HG03045 (cell line): Measurements from ENCODE around the gene MARCHF5.
"Not testable (repeated sequence)": the region's sequence is repeated elsewhere in the genome, so short reads cannot be mapped to it uniquely, and the experiment has no call there.

Experiments
- ATAC-seq: cut with Tn5 transposase; IDR thresholded peaks from one replicate; pipeline ENCODE4 v1.9.1; 2021; ENCODE audit warnings: mild to moderate bottlenecking, moderate library complexity; ENCODE audit not compliant: unreplicated experiment

MARCHF5 gene

DNA sequence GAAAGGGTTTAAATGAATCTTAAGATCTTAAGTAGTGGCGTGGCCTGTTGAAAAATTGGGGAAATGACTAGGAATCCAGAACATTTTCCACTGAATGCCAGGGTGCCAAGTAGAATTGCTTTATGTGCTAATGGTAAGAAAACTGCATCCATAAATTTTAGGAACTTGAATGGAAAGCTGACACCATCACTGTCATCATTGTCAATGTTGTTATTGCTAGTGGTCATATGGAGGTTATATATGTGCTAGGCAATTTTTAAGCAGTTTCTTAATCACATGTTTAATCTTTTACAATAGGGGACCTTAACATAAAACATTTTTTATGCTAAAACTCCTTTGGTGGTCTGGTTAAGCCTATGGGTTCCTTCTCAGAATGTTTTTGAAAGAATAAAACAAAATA, 13.1 kb downstream of the MARCHF5 start:
- no peak for ATAC-seq

DNA sequence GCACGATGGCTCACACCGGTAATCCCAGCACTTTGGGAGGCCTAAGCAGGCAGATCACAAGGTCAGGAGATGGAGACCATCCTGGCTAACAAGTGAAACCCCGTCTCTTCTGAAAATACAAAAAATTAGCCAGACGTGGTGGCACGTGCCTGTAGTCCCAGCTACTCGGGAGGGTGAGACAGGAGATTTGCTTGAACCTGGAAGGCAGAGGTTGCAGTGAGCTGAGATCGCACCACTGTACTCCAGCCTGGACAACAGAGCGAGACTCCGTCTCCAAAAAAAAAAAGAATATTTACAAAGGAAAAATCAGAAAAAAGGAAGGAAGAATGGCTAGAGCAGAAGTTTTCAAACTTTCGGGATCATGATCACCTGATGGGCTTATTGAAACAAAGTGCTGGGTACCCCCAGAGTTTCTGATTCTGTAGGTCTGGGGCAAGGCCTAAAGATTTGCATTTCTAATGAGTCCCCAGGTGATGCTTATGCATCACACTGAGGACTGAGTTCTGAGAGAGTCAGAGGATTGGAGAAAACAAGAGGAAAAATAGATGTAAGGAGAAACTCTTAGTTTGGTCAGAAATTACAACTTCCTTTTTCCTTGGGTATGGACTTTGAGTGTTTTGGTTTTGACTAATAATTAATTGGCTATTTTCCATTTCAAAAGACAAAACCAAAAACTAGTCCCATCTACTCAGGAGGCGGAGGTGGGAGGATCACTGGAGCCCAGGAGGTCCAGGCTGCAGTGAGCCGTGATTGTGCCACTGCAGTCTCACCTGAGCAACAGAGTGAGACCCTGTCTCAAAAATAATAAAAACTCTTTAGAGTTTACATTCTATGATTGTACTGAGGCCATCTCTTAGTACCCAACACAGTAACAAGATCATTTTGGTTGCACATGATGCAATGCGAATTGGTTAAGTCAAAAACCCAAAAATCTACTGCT, 14.4 kb downstream of the MARCHF5 start:
- ATAC-seq: no peak

DNA sequence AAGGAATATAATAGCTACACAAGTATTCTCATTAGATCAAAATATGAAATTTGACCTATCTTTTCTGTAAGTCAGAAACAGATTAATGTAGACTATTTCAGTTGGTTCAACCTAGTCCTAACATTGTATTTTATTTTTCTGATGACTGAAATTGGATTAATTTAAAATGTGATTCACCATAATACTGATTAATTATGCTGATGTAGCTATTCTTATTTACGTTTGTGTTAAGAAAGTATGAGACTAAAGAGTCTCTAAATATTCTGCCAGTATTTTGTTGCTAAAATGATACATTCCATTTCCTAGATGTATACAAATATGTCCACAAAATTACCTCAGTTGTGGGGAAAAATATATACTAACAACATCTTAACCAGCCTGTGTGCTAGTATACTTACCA, 18.3 kb downstream of the MARCHF5 start:
- ATAC-seq: no peak

DNA sequence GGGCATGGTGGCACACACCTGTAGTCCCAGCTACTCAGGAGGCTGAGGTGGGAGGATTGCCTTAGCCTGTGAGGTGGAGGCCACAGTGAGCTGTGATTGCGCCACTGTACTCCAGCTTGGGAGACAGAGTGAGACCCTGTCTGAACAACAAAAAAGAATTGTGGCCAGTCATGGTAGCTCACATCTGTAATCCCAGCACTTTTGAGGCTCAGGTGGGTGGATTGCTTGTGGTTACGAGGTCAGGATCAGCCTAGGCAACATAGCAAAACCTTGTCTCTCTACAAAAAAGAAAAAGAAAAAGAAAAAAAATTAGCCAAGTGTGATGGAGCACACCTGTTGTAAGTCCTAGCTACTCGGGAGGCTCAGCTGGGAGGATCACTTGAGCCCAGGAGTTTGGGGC, 22.8 kb downstream of the MARCHF5 start:
- no peak for ATAC-seq

DNA sequence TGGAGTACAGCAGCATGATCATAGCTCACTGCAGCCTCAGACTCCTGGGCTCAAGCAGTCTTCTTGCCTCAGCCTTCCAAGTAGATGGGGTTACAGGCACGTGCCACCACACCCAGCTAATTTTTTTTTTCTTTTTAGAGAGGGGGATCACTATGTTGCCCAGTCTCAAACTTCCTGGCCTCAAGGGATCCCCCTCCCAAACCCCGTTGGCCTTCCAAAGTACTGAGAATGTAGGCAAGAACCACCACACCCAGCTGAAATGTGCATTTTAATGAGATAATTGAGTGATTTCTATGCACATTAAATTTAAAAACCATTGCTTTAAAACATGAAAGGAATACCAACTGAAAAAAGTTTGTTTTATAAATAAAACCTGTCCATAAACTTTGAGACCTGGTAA, 25.6 kb downstream of the MARCHF5 start:
- ATAC-seq: no peak

DNA sequence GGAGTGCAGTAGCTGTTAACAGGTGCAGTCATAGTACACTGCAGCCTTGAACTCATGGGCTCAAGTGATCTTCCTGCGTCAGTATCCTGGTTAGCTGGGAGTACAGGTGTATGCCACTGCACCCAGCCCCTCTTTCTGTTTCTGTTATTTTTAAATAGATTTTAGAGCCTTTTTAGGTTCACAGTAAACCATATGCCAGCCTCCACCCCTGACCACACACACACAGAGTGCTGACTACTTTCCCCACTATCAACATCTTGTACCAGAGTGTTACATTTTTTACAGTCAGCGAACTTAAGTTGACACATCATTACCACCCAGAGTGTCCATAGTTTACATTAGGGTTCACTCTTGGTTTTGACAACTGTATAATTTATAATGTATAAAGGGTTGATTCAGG, 32.1 kb downstream of the MARCHF5 start:
- no peak for ATAC-seq

DNA sequence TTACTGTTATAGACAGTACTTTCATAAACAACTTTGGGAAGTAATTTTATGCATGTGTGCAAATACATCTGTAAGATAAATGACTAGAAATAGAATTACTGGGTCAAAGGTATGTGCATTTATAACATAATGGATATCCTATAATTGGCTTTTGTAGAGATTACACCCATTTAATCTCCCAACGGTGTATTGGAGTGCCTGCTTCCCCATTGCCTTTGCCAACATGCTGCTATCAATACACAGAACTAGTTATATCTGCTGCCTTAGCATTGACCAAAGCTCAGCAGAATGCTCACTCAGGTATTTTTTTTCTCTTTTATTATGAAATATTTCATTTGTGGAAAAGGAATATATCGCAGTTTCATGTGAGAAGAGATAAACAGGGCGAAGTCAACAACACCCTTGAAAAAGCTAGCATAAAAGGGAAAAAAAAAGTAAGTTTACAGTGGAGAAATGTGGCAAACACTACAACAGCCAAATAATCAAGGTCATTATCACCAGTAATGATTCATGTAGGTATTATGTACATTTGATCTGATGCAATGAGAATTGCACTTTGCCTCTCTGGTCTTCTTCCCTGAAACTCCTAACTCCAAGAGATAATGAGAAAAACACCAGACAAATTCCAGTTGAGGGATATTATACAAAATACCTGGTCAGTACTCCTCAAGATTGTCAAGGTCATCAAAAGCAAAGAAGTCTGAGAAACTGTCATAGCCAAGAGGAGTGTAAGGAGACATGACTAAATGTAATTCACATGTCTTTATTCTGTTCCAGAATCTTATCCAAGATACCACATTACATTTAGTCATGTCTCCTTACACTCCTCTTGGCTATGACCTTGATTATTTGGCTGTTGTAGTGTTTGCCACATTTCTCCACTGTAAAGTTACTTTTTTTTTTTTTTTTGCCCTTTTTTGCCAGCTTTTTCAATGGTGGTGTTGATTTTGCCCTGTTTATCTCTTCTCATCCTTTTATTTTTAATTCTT, 36.8 kb downstream of the MARCHF5 start:
- ATAC-seq: no peak

DNA sequence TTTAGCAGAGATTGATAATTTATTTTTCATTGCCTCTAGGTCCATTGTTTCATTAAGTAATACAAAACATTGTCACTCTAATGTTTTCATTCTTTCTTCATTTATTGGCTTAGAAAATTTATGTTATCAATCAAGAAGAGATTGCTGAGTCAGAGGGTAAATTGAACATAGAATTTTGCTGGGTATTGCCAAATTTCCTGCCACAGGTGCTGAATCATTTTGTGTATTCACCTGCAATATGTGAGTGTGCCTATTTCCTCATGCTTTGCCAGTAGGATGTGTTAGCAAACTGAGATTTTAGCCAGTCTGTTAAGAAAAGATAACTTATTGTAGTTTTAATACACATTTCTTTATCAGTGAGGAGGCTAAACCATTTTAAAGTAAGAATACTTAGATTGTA, 38.0 kb downstream of the MARCHF5 start:
- ATAC-seq: no peak

DNA sequence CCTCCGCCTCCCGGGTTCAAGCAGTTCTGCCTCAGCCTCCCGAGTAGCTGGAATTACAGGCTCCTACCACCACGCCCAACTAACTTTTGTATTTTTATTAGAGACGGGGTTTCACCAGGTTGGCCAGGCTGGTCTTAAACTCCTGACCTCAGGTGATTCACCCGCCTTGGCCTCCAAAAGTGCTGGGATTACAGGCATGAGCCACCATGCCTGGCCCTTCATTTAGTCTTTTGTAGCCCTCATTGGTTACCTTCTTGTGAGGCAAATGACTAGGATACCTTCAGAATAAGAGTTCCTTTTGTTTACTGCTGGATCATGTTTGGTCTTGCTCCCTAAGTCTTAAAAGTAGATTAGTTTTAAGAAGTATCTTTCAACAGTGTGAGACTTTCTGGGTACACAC, 39.0 kb downstream of the MARCHF5 start:
- ATAC-seq: not testable (repeated sequence)

DNA sequence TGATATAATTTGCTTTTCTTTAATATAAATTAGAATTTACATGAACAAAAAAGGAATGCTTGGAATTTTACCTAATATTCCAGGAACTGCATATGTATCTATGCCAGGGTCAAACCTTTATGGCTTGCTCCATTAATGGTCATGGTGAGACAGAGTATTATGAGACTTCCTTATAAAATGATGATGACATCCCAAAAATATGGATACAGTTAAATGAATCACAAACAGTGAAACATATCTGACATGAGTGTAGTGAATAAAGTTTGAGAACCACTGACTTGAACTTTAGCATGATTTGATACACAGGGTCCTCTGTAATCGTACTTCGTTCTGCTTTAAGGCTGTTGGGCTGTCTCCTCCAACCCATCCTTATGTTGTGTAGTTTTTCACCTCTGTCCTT, 51.8 kb downstream of the MARCHF5 start:
- ATAC-seq: no peak

DNA sequence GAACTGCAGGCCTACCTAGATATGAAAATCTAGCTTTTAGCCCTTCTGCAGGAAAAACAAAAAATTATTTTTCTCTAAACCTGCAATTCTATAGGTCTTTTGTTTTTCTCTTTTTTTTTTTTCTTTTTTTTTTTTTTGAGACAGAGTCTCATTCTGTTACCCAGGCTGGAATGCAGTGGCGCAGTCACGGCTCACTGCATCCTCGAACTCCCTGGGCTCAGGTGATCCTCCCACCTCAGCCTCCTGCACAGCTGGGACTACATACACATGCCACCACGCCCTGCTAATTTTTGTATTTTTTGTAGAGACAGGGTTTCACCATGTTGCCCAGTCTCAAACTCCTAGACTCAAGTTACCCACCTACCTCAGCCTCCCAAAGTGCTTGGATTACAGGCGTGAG, 54.6 kb downstream of the MARCHF5 start:
- ATAC-seq: not testable (repeated sequence)

DNA sequence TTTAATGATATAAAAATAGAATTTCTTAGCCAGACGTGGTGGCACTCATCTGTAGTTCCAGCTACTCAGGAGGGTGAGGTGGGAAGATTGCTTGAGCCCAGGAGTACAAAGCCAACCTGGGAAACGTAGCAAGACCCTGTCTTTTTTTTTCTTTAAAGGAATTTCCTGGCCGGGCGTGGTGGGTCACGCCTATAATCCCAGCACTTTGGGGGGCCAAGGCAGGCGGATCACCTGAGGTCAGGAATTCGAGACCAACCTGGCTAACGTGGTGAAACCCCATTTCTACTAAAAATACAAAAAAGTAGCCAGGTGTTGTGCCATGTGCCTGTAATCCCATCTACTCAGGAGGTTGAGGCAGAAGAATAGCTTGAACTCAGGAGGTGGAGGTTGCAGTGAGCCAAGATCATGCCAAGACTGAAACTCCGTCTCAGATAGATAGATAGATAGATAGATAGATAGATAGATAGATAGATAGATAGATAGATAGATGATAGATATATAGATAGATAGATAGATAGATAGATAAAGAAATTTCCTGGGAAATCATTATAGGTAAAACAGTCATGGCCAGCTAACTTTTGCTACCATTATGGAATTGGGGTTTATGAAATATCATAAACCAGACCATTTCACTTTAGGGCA, 56.2 kb downstream of the MARCHF5 start:
- ATAC-seq: not testable (repeated sequence)

DNA sequence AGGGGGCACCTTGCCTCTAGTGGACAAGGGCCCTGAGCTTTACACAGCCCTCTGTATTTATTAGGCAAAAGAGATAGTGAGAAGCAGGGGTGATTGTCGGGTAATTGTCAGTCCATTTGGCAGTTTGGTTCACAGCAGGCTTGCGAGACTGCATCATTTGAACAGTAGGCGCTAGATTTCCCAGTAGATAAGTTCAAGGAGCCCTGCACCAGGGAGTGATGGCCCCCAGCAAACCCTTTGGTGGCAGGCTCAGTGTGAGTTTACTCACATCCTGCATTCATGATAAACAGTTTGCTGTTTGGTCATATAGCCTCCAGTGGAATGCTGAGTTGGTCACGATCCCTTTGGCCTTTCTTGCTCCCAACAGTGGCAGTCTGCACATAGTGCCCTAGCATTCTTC, 59.4 kb downstream of the MARCHF5 start:
- ATAC-seq: no peak

DNA sequence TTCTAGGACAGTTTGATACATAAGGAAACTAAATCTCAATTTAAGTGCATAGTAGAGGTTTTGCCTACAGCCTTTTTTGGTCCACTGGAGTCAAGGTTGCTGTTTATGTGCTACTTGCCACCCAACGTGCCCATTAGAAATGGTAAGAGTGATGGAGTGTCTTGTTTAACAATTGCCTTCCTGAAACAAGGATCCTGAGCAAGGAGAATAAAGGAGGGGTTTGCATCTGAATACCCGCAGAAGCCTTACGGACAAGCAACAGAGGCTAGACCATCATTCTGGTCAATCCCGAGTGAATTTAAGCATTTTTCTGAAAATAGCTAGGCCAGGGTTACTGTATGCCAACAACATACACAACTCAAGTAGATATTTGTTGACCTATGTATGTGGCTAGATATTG, 63.6 kb downstream of the MARCHF5 start:
- ATAC-seq: no peak

DNA sequence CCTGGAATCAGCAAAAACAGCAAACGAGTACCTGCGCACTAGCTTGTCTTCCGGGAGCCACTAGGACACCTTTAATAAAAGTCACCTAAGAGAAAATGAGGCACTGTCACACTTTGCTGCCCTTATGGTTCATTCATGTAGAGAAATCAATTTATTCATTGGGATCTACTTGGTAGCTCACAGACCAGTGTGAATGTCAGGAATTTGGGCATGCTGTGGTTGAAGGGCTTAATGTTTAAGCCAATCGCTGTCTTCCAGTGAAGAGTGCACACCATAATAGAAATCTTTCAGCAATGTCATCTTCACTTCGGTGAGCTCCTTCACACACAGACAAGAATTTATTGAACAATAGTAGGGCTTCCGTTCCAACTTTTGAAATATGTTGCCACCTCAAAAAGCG, 65.1 kb downstream of the MARCHF5 start:
- ATAC-seq: no peak

DNA sequence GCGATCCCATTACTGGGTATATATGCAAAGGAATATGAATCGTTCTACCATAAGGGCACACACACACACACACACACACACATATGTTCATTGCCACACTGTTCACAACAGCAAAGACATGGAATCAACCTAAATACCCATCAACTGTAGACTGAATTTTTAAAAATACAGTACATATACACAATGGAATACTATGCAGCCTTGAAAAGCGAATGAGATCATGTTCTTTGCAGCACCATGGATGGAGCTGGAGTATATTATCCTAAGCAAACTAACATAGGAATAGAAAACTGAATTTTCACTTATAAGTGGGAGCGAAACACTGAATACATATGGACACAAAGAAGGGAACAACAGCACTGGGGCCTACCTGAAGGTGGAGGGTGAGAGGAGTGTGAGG, 72.5 kb downstream of the MARCHF5 start:
- ATAC-seq: no peak

DNA sequence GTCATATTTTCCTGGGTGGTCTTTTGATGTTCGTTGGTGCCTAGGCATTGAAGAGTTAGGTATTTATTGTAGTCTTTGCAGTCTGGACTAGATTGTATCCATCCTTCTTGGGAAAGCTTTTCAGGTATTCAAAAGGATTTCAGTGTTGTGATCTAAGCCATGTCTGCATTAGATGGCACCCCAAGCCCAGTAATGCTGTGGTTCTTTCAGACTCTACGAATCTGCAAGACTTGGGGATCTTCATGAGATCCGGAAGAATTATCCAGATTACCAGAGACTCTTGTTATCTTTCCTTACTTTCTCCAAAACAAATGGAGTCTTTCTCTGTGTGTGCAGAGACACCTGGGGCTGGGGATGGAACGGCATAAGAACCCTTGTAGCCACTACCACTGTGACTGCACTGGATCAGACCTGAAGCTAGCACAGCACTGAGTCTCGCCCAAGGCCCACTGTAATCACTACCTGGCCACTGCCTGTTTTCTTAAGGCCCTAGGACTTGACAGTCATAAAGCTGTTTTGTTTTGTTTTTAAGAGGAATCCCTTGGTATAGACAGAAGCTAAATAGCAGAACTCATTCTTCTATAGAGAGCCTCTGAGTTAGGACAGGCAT, 75.5 kb downstream of the MARCHF5 start:
- ATAC-seq: no peak

DNA sequence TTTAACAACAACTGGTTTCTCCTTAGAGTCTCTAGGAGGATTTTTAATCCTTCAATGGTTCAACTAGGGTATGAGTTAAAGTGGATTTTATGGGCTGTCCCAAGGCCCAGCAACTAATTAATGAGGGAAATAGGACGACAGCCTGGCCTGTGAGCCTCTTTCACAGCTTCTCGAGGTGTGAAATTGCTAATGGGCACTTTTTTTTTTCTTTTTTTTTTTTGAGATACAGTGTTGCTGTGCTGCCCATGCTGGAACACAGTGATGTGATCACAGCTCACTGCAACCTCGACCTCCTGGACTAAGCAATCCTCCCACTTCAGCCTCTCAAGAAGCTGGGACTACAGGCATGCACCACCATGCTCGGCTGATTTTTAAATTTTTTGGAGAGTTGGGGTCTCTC, 87.0 kb downstream of the MARCHF5 start:
- no peak for ATAC-seq

DNA sequence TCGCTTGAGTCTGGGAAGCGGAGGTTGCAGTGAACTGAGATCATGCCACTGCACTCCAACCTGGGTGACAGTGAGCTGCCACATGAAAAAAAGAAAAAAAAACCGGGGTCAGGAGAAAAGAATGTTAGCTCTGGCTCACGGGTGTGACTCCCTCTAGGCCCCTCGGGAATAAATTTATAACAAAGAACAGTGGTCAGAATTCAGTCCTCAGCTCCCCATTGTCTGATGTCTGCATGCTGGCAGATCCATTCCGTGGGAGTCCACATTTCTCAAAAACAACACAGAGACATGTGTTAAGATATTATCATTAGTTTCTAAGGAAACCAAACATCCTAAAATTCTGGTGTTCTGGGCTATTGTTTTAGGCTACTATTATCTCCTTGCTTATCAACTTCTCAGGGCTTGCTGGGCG, 90.6 kb downstream of the MARCHF5 start:
- ATAC-seq: no peak

DNA sequence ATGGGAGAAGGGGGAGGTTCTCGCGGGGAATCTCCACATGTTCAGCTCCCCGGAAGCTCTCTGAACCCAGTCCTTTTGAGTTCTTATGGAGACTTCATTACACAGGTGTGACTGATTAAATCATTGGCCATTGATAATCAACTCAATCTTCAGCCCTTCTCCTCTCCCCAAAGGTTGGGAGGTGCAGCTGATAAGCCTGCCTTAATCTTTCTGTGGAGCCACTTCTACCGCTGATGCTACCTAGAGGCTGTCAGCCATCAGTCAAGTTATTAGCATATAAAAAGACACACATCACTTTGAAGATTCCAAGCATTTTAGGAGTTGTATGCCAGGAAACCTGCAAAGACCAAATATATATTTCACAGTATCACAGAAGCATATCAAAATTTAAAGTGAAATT, 91.7 kb downstream of the MARCHF5 start:
- no peak for ATAC-seq

DNA sequence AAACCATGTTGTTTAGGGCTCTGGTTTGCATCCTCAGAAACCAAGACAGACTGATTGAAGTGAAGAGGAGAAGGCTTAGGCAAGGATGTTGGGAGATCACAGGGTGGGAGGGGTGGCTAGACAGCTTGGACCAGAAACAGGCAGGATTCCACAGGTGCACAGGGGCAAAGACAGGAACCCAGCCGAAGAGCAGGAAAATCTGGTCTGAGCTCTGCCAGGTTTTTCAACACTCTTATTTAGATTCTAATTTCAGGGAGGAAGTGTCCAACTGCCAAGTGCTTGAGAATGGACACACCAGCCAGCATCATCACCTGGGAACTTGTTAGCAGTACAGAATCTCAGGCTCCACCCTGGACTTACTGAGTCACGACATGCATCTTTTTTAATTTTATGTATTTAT, 93.8 kb downstream of the MARCHF5 start:
- no peak for ATAC-seq
